CD4-positive, alpha-beta T cell treated with Interleukin-12 subunit alpha and Interleukin-12 subunit beta, for 1 hour (primary cell): ENCODE measurements around the gene CFAP52.
"Not testable (repeated sequence)": the region's sequence is repeated elsewhere in the genome, so short reads cannot be mapped to it uniquely, and the experiment has no call there.

Experiments
- DNase-seq: peaks from one replicate; pipeline ENCODE4 v3.0.0-alpha.2; 2020

The CFAP52 gene, protein sequence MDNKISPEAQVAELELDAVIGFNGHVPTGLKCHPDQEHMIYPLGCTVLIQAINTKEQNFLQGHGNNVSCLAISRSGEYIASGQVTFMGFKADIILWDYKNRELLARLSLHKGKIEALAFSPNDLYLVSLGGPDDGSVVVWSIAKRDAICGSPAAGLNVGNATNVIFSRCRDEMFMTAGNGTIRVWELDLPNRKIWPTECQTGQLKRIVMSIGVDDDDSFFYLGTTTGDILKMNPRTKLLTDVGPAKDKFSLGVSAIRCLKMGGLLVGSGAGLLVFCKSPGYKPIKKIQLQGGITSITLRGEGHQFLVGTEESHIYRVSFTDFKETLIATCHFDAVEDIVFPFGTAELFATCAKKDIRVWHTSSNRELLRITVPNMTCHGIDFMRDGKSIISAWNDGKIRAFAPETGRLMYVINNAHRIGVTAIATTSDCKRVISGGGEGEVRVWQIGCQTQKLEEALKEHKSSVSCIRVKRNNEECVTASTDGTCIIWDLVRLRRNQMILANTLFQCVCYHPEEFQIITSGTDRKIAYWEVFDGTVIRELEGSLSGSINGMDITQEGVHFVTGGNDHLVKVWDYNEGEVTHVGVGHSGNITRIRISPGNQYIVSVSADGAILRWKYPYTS

DNA sequence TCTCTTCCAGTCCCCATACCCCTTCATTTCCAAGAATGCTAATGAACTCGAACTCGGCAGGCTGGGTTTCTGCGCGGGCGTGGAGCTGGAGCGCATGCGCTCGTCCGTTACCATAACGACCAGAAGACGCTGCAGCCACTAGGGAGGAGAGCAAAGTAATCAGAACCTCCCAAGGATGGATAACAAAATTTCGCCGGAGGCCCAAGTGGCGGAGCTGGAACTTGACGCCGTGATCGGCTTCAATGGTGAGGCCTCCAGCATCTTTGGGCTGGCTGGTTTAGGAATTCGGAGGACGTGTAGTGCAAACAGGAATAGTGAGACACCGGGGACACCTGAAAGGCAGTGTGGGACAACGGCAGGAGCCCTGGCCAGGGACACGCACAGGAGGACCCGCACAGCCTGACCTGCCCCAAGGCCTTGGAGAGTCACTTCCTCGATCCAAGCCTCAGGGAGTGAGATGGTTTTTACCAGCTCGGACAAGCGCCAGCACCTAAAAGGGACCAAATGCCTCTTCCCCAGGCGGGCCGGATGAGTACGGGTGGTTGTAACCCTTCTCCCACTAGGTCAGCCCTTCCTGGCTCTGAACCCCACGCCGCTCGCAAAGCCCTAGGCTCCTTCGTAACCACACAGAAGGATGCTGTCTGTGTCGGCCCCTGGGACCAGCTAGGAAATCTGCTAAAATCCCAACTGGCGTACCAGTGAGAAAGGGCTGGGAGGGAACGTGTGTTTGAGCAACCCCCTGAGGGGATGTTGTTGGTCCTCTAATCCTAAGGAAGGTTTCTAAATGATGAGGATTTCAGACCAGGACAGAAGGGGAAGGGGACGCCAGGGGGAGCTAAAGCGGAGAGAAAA is at the start of gene CFAP52:
Gene CFAP52 (plus strand): TSS at position 122 of the 852 bp plus-strand sequence. CDS start 54 bp downstream, at position 176.
- peak; percentile 82 for DNase-seq

DNA sequence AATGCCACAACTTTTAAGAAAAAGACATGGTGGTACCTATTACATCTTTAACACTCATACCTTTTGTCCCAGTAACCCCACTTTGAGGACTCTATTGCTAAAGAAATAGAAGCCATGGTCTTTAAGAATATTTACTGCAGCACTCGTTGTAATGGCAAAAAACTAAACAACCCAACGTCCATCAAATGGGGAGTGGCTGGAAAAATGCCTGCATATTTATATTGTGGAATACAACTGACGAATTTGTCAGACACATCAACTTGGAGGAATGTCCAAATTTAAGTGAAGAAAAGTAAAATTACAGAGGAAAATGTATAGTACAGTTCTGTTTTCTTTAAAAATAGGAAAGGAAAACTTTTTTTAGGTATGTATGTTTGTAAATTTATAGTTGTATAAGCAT is 48.7 kb upstream of the CFAP52 start:
- DNase-seq = no peak

DNA sequence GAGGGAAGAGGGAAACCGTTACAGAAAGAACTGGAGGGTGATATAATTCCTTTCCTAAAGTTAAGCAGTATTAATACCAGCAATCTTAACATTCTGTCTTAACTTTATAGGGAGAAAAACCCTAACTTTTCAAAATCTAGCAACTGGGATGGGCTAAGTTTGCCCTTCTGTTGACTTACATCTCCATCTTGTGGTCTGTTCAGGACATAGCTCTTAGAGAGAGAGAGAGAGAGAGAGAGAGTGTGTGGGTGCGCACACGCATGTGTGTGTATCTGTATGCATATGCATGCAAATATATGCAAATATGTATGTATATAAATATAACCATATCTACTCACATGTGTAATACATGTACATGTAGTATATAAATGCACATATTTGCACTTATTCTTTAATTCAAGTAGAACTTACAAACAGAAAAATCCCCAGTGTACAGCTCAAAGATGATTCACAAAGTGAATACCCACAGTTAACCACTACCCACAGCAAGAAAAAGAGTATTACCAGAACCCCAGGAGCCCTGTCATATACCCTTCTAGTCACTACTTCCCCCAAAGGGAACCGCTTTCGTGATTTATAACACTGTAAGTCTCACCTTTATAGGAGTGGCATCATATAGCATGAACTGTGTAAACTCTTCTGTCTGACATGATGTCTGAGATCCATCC is 47.3 kb upstream of the CFAP52 start:
- DNase-seq = peak; percentile 3

DNA sequence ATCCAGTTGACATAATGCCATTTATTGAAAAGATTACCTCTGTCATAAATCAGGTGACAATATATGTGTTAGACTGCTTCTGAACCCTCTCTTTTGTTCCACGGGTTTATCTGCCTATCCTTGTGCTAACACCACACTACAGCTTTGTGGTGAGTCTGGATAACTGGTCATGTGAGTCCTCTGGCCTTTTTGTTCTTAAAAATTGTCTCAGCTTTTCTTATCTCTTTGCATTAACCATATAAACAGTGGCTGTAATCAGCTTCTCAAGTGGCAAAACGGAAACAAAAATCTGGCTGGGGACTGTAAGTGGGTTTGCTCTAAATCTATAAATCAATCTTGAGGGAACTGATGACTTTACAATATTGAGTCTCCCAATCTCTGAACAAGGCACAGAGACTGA is 45.4 kb upstream of the CFAP52 start:
- no peak for DNase-seq

DNA sequence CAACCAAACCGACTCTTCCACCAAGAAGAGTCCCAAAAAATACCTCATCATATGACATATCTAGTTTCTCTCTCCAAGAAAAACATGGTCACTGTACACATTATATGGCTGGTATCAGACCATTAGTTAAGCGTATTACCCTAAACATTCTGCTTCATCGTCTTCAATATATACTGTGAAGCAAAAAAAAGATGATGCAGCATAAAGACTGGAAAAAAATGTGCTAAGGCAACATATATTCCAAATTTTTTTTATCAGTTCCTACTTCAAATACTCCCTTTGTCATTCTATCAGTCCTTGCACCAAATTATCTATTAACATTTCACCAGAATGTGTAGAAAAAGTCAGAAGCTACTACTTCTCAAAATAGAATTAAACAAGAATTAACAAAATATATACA is 43.7 kb upstream of the CFAP52 start:
- DNase-seq = no peak

DNA sequence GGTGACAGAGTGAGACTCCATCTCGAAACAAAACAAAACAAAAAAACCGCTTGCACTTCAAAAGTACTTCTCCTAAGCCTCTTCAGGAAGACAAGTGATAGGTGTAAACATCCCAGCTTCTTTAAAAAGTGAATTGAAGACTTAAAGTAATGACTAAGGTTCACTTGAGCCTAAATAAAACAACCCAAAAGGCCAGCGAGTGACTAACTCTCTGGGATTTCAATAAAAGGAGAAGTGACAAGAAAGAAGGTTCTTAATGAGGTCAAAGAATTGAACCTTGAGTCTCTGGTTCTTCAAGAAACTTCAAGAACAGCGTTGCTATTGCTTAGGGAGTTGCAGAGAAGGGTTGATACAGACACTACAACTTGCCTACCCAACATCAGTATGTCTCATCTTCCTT is 43.0 kb upstream of the CFAP52 start:
- DNase-seq = no peak

DNA sequence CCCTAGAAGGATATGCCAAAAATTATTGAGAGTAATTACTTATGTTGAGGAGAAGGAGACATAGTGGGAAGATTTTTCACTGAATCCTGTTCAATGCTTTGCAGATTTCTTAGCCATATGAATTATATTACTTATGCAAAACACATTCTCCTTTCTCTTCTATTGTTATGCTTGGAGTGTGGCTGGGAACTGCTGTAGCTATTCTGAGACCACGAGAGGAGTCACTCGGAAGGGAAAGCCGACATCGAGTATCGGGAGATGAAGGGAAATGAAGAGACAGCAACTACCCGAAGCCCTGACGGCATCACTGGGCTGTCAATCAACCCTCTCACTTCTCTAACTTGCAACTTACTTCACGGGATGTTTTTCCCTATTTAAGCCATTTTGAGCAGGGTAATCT is 40.4 kb upstream of the CFAP52 start:
- no peak for DNase-seq

DNA sequence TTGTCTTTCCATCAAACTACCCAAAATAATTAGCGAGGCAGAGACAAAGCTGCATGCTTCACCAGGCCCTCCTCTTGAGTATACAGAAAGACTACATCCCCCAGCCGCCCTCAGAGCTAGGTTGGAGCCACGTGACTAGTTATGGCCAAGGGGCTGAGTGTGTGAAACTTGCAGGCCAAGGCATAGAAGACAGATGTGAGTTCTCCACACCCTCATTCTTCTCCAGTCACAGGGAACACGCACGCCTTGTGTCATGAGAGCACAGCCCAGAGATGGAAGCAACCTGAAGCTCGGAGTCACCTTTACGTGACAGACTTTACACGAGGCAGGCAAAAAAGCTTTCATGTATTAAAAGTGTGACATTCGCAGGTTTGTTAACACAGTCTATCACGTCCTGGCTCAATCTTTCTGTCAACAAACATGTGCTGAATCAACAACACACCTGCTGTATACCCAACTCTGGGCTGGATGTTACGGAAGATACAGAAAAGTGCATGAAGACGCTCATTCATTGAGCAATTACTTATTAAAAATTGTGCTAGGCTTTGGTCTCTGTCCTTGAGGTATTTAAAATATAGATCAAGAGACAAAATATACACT is 39.2 kb upstream of the CFAP52 start:
- no peak for DNase-seq

DNA sequence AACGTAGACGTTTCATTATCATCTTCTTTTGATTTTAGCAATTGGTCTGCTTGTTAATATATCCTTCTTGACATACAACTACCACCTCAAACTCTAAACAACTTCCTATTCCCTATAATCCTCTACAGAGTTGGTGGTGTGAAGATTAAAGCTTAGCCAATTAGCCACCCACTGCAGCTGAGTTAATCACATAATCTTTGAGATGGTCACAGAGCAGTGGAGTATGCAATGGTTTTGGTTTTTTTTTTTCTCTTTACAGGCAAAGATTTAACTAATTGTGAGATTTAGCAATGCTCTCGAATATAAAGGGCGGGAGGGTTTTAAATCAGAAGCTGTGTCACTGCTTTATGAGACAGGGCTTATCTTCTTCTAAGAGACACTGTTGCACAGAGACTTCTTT is 37.8 kb upstream of the CFAP52 start:
- DNase-seq = no peak

DNA sequence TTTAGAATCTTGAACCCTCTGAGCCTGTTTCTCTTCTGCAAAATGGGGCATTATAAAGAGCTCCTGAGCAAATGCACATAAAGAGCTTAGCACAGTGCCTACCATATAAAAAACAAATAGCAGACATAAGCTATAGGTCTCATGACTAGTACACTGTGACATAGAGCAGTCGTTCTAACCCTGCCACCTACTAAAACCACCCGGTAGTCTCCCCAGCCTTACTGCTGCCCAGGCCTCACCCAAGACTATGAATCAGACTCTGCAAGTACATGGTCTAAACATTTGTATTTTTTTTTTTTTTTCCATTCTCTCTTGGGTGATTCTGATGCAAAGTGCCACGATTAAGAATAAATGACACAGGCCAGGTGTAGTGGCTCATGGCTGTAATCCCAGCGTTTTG is 34.7 kb upstream of the CFAP52 start:
- DNase-seq = no peak

DNA sequence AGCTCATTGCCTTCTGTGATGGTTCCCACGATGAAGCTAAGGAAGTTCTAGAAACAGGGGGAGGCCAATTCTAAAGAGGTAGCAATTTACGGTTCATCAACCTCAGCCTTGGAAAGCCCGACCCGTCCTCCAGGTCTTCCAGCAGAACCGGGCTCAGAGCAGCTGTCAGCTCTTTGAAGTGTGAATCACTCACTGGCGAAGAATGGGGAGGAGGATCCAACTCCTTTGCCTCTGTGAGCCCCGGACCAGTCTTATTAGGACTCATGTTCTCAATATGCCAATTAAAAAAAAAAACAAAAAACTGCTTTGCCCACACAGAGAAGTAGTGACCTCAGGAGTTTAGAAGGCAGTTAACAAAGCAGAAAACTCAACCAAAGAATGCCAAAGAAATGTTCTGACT is 32.2 kb upstream of the CFAP52 start:
- no peak for DNase-seq

DNA sequence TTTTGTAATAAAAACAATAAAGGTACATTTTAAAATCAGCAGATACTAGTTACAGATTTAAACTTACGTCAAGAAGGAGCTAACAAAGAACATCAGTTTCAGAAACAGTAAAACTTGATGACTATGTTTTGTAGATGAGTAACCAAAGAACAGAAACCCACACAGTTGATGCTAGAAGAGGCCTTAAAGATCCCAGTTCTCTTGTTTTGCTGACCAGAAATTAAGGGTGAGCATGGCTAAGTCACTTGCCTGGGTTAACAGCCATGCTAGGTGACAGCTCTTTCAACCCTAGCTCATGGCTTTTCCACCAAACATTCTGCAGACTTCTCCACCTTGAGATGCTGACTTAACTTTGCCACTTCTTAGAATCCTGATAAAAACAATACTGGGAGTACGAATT is 27.2 kb upstream of the CFAP52 start:
- DNase-seq = no peak

DNA sequence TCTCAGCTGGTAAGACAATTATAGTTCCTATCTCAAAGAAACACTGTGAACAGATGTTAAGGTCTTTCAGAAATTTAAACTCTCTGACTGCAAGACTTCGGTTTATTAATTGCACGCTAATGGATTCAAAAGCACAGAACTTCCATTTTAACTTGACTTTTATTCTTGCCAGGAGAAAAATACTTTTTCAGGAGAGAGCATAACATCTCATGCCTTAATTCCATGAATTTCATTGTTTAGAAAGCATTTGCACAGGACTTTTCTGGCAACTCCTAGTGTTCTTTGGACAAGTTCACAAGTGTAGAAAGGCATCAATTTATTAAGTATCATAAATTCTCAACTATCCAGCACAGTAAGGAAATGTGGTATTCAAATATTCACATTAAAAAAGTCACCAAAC is 23.3 kb upstream of the CFAP52 start:
- no peak for DNase-seq

DNA sequence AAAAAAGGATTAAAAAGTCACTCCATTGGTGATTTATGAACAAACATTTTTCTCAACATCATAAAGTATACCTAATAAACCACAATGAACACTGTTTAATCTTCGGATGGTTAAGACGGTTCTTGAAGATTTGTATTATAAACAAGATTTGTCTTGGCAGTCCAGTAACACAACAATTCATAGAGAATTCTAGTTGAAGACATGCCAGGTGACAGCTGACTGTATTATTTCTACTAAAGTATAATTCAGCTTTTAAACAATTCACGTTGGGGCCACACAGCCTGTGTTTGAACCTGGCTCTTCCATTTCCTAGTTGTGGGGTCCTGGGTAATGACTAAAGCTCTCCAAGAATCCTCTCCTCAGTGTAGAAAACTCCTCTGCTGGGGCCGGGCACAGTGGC is 22.8 kb upstream of the CFAP52 start:
- DNase-seq = no peak

DNA sequence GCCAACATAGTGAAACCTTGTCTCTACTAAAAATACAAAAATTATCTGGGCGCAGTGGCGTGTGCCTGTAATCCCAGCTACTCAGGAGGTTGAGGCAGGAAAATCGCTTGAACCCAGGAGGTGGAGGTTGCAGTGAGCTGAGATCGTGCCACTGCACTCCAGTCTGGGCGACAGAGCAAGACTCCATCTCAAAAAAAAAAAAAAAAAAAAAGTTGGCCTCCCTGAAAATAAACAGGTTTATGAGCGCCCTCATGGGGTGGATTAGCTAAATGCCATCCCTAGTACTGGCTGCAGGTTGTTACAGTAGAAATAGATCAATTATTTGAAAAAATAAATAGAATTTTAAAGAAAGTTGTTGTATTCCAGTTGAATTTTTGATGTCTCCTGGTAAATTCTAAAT is 21.7 kb upstream of the CFAP52 start:
- peak; percentile 59 for DNase-seq

DNA sequence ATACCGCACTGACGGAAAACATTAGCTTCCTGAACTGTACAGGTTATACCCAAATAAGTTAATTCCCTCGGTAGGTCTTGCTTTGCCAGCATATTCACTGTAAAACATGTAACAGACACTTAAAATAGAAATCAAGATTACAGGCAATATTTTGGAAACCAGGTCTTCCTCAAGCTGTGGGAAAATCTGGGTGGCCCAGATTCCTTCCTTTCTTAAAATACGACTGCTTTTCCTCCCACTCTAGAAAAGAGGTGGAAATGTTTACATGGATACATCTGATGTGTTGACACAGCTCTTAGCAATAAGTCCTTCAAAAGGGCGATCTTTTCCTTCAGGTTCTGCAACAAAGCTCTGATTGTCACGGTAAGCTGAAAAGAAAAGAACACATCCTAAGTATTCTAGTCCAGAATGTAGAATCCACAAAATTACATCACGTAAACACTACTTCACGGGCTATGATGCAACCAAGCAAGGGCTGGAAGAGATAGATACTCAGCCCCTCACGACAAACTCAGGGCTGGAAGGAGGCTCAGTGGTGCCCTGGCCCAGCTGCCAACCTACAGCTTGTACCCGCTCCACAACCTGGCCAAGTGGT is 19.2 kb upstream of the CFAP52 start:
- no peak for DNase-seq

DNA sequence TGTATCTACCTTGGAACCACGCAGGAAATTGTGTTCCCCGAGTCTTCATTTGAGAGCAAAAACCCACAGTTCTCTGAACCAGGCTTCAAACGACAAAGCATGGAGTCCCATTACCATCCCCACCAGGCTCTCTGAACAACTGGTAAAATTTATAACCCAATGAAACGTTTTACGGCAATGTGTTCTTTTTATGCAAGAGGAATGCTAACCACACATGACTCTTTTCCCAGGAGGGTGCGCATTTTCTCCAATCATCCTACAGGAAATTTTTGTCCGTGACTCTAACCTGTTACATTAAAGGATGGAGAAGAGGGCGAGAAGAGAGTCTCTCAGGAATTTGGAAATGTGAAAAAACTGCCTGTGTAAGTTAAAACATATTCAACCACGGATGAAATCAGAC is 18.6 kb upstream of the CFAP52 start:
- no peak for DNase-seq

DNA sequence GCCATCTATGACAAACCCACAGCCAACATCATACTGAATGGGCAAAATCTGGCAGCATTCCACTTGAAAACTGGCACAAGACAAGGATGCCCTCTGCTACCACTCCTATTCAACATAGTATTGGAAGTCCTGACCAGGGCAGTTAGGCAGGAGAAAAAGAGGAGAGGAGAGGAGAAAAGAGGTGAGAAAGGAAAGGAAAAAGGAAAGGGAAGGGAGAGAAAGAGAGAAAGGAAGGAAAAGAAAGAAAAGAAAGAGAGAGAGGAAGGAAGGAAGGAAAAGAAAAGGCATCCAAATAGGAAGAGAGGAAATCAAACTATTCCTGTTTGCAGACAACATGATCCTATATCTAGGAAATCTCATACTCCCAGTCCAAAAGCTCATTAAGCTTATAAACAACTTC is 12.3 kb upstream of the CFAP52 start:
- DNase-seq = no peak

DNA sequence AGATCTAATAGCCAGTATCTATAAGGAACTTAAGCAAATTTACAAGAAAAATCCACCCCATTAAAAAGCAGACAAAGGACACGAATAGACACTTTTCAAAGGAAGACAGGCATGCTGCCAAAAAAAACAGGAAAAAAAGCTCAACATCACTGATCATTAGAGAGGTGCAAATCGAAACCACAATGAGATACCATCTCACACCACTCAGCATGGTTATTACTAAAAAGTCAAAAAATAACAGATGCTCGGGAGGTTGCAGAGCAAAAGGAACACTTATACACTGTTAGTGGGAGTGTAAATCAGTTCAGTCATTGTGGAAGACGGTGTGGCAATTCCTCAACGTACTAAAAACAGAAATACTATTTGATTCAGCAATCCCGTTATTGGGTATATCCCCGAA is 10.4 kb upstream of the CFAP52 start:
- peak; percentile 29 for DNase-seq

DNA sequence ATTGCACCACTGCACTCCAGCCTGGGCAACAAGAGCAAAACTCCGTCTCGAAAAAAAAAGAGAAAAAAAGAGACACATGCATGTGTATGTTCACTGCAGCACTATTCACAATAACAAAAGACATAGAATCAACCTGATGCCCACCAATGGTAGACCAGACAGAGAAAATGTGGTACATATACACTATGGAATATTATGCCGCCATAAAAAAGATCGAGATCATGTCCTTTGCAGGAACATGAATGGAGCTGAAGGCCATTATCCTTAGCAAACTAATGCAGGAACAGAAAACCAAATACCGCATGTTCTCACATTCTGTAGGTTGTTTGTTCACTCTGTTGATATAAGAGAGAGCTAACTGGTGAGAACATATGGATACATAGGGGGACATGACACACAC is 9.7 kb upstream of the CFAP52 start:
- DNase-seq = not testable (repeated sequence)

DNA sequence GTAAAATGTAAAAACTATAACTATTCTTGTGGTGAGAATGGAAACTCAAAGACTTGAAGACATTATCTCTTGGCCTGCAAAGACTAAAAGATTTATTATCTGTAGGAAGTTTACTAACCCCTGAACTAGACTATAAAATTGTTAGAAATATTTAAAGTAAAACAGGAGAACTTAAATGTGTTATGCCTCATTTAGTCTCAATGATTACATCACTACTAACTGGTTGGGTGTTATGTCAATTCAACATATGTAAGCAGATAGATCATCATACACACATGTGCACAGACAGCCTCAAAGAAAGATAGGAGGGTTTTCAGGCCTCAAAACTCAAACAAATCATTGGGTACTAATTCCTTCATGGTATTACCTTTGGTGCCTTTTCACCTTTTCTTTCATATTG is 8.4 kb upstream of the CFAP52 start:
- no peak for DNase-seq

DNA sequence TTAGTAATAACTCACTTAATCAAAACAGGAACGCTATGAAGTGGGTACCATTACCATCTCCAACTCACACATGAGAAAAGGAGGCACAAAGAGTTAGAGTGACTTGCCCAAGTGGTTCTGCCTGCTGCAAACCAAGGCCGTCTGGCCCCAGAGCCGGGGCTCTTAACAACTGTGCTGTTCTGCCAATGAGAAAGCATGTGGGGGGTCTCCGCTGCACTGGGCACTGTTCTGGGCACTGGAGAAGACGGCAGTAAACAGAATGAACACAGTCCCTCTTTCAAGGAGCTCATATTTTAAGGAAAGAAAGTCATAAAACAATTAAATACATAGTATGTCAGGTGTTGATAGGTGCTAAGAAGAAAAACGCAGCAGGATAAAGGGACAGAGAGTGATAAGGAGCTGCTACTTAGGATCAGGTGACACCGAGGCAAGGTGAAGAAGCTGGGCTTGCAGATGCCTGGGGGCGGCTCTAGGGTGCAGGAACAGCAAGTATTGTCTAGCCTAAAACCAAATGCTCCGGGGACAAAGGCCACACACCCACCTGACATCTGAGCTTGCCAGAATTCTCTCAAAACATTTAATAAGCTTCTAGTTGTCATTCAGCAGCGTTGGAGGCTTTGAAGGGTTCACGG is 7.4 kb upstream of the CFAP52 start:
- DNase-seq = no peak
